DOHH2 (cell line): ENCODE results near the gene TCERG1L.

ENCODE experiments used
- CTCF ChIP-seq: fragments of 200-600 bp; sonication (generic); IDR thresholded peaks from one replicate; pipeline ENCODE4 v1.5.1; 2014; ENCODE audit warnings: antibody characterized with exemption, mild to moderate bottlenecking, low read depth, low read length; ENCODE audit not compliant: poor library complexity, severe bottlenecking
- EZH2phosphoT487 ChIP-seq: fragments of 200-600 bp; sonication (generic); IDR thresholded peaks from 2 replicates; pipeline ENCODE4 v1.6.1; 2017; ENCODE audit warnings: borderline replicate concordance, mild to moderate bottlenecking, antibody characterized with exemption, low read length, moderate library complexity, mixed read lengths

- no peak for TF ChIP-seq CTCF
- no peak for TF ChIP-seq EZH2phosphoT487
Measured at GRCh38 chr10:131134651-131135050, 176.9 kb downstream of the TCERG1L start.
